ENCODE results near the gene NRF1.

NRF1 gene

GRCh38 chr7:129675521-129675920 lies 64.0 kb downstream of the NRF1 start:
- DNase-seq (ENCODE audit: extremely low read depth, insufficient read length) = no peak
- no peaks in the 10 kb centered on the region for H3K27me3 ChIP-seq (replicated peaks; ENCODE audit: control insufficient read depth, insufficient read depth, low read length)
- no peak for TF ChIP-seq CTCF (IDR thresholded peaks at IDR 0.05; ENCODE audit: insufficient read depth, low read length, poor library complexity, severe bottlenecking)
- H3K4me3 ChIP-seq (replicated peaks; ENCODE audit: low read depth, low read length) = no peak overlapping the region
- peaks cover 7% of the 10 kb centered on the region for H3K36me3 ChIP-seq (ENCODE audit: control insufficient read depth, insufficient read depth, low read length)

DNA sequence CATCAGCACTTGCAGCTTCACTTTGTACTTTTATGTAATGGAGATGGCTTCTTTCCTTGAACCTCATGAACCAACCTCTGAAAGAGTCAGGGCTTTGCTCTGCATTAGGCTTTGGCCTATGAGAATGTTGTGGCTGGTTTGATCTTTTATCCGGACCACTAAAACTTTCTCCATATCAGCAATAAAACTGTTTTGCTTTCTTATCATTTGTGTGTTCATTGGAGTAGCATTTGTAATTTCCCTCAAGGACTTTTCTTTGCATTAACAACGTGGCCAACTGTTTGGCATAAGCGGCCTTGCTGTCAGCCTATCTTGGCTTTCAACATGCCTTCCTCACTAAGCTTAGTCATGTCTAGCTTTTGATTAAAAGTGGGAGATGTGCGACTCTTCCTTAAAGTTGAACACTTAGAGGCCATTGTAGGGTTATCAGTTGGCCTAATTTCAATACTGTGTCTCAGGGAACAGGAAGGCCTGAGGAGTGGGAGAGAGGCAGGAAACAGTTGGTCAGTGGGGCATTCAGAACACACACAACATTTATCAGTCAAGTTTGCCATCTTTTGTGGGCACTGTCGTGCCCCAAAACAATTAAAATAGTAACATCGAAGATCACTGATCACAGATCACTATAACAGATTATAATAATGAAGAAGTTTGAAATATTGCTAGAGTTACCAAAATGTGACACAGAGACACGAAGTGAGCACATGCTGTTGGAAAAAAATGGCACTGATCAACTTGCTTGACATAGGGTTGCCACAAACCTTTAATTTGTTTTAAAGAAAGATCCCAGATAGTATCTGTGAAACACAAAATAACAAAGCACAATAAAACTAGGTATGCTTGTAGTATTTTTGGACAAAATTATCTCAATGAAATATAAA lies 64.7 kb downstream of the NRF1 start:
- no peak overlapping the region for H3K4me3 ChIP-seq (replicated peaks; ENCODE audit: low read depth, low read length)
- H3K36me3 ChIP-seq (ENCODE audit: control insufficient read depth, insufficient read depth, low read length) = peaks cover 7% of the 10 kb centered on the region
- TF ChIP-seq CTCF (IDR thresholded peaks at IDR 0.05; ENCODE audit: insufficient read depth, low read length, poor library complexity, severe bottlenecking) = no peak
- H3K27me3 ChIP-seq (replicated peaks; ENCODE audit: control insufficient read depth, insufficient read depth, low read length) = no peaks in the 10 kb centered on the region
- no peak for DNase-seq (ENCODE audit: extremely low read depth, insufficient read length)

DNA sequence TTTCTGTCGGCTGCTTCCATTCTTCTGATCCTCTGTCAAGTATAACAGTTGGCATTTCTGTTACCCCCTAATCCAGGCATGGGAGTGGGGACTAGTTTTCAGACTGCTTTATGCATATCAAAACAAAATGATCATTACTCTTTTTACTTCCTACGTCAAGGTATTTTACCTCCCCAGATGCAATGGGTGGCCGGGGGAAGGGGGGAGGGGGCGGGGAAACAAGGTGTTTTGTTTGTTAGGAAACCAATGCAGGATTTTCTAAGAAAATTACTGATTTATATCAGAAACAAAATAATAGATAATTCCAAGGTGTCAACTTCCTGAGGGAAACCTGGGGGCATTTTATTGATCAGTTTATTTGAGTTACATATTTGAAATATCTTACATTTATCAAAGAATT lies 66.3 kb downstream of the NRF1 start:
- TF ChIP-seq CTCF (IDR thresholded peaks at IDR 0.05; ENCODE audit: insufficient read depth, low read length, poor library complexity, severe bottlenecking) = no peak
- no peak overlapping the region for H3K4me3 ChIP-seq (replicated peaks; ENCODE audit: low read depth, low read length)
- DNase-seq (ENCODE audit: extremely low read depth, insufficient read length) = no peak
- H3K36me3 ChIP-seq (ENCODE audit: control insufficient read depth, insufficient read depth, low read length) = no peaks in the 10 kb centered on the region; the same call in none of the 2 replicates
- no peaks in the 10 kb centered on the region for H3K27me3 ChIP-seq (replicated peaks; ENCODE audit: control insufficient read depth, insufficient read depth, low read length)

- no peaks in the 10 kb centered on the region; the same call in none of the 2 replicates for H3K36me3 ChIP-seq (ENCODE audit: control insufficient read depth, insufficient read depth, low read length)
- no peaks in the 10 kb centered on the region for H3K27me3 ChIP-seq (replicated peaks; ENCODE audit: control insufficient read depth, insufficient read depth, low read length)
- TF ChIP-seq CTCF (IDR thresholded peaks at IDR 0.05; ENCODE audit: insufficient read depth, low read length, poor library complexity, severe bottlenecking) = no peak
- DNase-seq (ENCODE audit: extremely low read depth, insufficient read length) = no peak
- H3K4me3 ChIP-seq (replicated peaks; ENCODE audit: low read depth, low read length) = no peak overlapping the region
Measured at GRCh38 chr7:129678606-129679005, 67.1 kb downstream of the NRF1 start.

GRCh38 chr7:129680400-129680799 lies 68.9 kb downstream of the NRF1 start:
- DNase-seq (ENCODE audit: extremely low read depth, insufficient read length) = no peak
- H3K27me3 ChIP-seq (replicated peaks; ENCODE audit: control insufficient read depth, insufficient read depth, low read length) = no peaks in the 10 kb centered on the region
- no peak for TF ChIP-seq CTCF (IDR thresholded peaks at IDR 0.05; ENCODE audit: insufficient read depth, low read length, poor library complexity, severe bottlenecking)
- H3K4me3 ChIP-seq (replicated peaks; ENCODE audit: low read depth, low read length) = no peak overlapping the region
- H3K36me3 ChIP-seq (ENCODE audit: control insufficient read depth, insufficient read depth, low read length) = no peaks in the 10 kb centered on the region; the same call in 1 of the 2 replicates
